A549 (cell line): ENCODE results near the gene PKLR. TPM values are rescaled to one million over a fixed set of nuclear protein-coding genes. Genes with fewer than 3 reads are reported as not detected.

ENCODE experiments used
- ATAC-seq, 2 experiments: fragments of 200-7000 bp in 1 of 2; fragments of >200 bp in 1 of 2; cut with Nextera tagmentation in 1 of 2; cut with Tn5 transposase in 1 of 2; 3 replicates each; pipeline versions ENCODE4 v1.8.0 to v1.9.1; 2018 to 2020; ENCODE audit warnings: mild to moderate bottlenecking in 1 of 2, moderate library complexity in 1 of 2
- CTCF ChIA-PET: fragments of 300-600 bp; sonication (Branson Sonifier 250); formaldehyde crosslinking; extraction: SDS; loops from one replicate; lab custom pipeline; 2021; ENCODE audit warnings: antibody characterized with exemption, inconsistent platforms; lab: Yijun Ruan, JAX
- POLR2A ChIA-PET: fragments of 350-600 bp; formaldehyde crosslinking; extraction: SDS; loops from one replicate; lab custom pipeline; 2021; ENCODE audit warnings: antibody characterized with exemption, inconsistent platforms; lab: Yijun Ruan, JAX
- DNase-seq, 2 experiments: peaks; one replicate each; pipeline versions ENCODE4 v3.0.0 to v3.0.0-alpha.2; 2011 to 2016; ENCODE audit warnings: low read depth in 1 of 2, low spot score in 1 of 2
- FAIRE-seq: peaks from 2 replicates; lab custom pipeline; 2011; peaks lifted over from hg19 to GRCh38; lab: Jason Lieb, UNC
- H3K27ac ChIP-seq, 2 experiments: fragments of >200 bp; sonication (Bioruptor Twin); formaldehyde crosslinking; 3 replicates each; pipeline ENCODE4 v1.5.1; 2016 to 2017
- H3K4me1 ChIP-seq: fragments of >200 bp; sonication (Bioruptor Twin); formaldehyde crosslinking; 3 replicates; pipeline ENCODE4 v1.6.1; 2016
- H3K4me2 ChIP-seq: fragments of >200 bp; sonication (Bioruptor Twin); formaldehyde crosslinking; 3 replicates; pipeline ENCODE4 v1.6.1; 2016
- H3K4me3 ChIP-seq: fragments of >200 bp; sonication (Bioruptor Twin); formaldehyde crosslinking; 3 replicates; pipeline ENCODE4 v1.5.1; 2016
- H3K9me3 ChIP-seq: fragments of >200 bp; sonication (Bioruptor Twin); formaldehyde crosslinking; 3 replicates; pipeline ENCODE4 v1.6.1; 2016
- ATOH8 ChIP-seq: fragments of 250-450 bp; sonication (Bioruptor Pico); IDR thresholded peaks from 2 replicates; pipeline ENCODE4 v1.5.0; 2020; ENCODE audit warnings: low read depth, mild to moderate bottlenecking, moderate library complexity
- CHD2 ChIP-seq: fragments of 150-350 bp; IDR thresholded peaks from 2 replicates; pipeline ENCODE4 v1.6.1; 2014; ENCODE audit warnings: low read length; ENCODE audit not compliant: partially characterized antibody
- CHD4 ChIP-seq: fragments of 200-600 bp; sonication (generic); IDR thresholded peaks from 2 replicates; pipeline ENCODE4 v1.6.1; 2016; ENCODE audit warnings: antibody characterized with exemption, mild to moderate bottlenecking, borderline replicate concordance
- CTCF ChIP-seq: fragments of >200 bp; sonication (Bioruptor Twin); formaldehyde crosslinking; IDR thresholded peaks from 3 replicates; pipeline ENCODE4 v1.5.1; 2016
- EHF ChIP-seq: fragments of 250-450 bp; sonication (Bioruptor Pico); IDR thresholded peaks from 2 replicates; pipeline ENCODE4 v1.5.0; 2020; ENCODE audit warnings: mild to moderate bottlenecking
- EHMT2 ChIP-seq: fragments of 200-600 bp; sonication (generic); IDR thresholded peaks from 2 replicates; pipeline ENCODE4 v1.6.1; 2016; ENCODE audit warnings: antibody characterized with exemption, low read depth, mild to moderate bottlenecking, moderate library complexity
- EP300 ChIP-seq, 2 experiments: fragments of >200 bp; sonication (Bioruptor Twin); formaldehyde crosslinking; IDR thresholded peaks; 2 replicates in 1 of 2; 3 replicates in 1 of 2; pipeline ENCODE4 v1.6.1; 2016 to 2017
- FOSB ChIP-seq: fragments of 250-450 bp; sonication (Bioruptor Pico); IDR thresholded peaks from 2 replicates; pipeline ENCODE4 v1.5.0; 2020; ENCODE audit warnings: mild to moderate bottlenecking, moderate library complexity
- FOSL2 ChIP-seq, 2 experiments: fragments of 450-650 bp in 1 of 2; fragments of >200 bp in 1 of 2; sonication (Bioruptor Twin) in 1 of 2; formaldehyde crosslinking; IDR thresholded peaks; 2 replicates each; pipeline versions ENCODE4 v1.5.0 to v1.6.1; 2016 to 2020; ENCODE audit warnings: mild to moderate bottlenecking in 1 of 2, moderate library complexity in 1 of 2
- HES2 ChIP-seq: fragments of >200 bp; sonication (Bioruptor Twin); formaldehyde crosslinking; IDR thresholded peaks from 2 replicates; pipeline ENCODE4 v1.6.1; 2016
- HEYL ChIP-seq: fragments of 250-450 bp; sonication (Bioruptor Pico); IDR thresholded peaks from 2 replicates; pipeline ENCODE4 v1.8.0; 2021; ENCODE audit warnings: mild to moderate bottlenecking, moderate library complexity
- HMGXB4 ChIP-seq: fragments of 250-450 bp; sonication (Bioruptor Pico); IDR thresholded peaks from 2 replicates; pipeline ENCODE4 v1.5.0; 2021; ENCODE audit warnings: mild to moderate bottlenecking, moderate library complexity, borderline replicate concordance
- HOXA7 ChIP-seq: fragments of 250-450 bp; sonication (Bioruptor Pico); IDR thresholded peaks from 2 replicates; pipeline ENCODE4 v1.5.0; 2020; ENCODE audit warnings: mild to moderate bottlenecking, moderate library complexity
- HOXB13 ChIP-seq: fragments of 250-450 bp; sonication (Bioruptor Pico); IDR thresholded peaks from 2 replicates; pipeline ENCODE4 v1.5.0; 2020; ENCODE audit warnings: low read depth, mild to moderate bottlenecking, moderate library complexity
- HOXB5 ChIP-seq: fragments of 250-450 bp; sonication (Bioruptor Pico); IDR thresholded peaks from 2 replicates; pipeline ENCODE4 v1.5.0; 2020; ENCODE audit warnings: mild to moderate bottlenecking, moderate library complexity
- JUNB ChIP-seq: fragments of >200 bp; sonication (Bioruptor Twin); formaldehyde crosslinking; IDR thresholded peaks from 2 replicates; pipeline ENCODE4 v1.6.1; 2016
- KDM1A ChIP-seq: fragments of 200-600 bp; sonication (generic); IDR thresholded peaks from 2 replicates; pipeline ENCODE4 v1.6.1; 2016; ENCODE audit warnings: low read depth, mild to moderate bottlenecking
- KDM5A ChIP-seq: fragments of 200-600 bp; sonication (generic); IDR thresholded peaks from 2 replicates; pipeline ENCODE4 v1.6.1; 2016; ENCODE audit warnings: antibody characterized with exemption, mild to moderate bottlenecking
- MAZ ChIP-seq: fragments of 150-350 bp; IDR thresholded peaks from 2 replicates; pipeline ENCODE4 v1.6.1; 2014; ENCODE audit warnings: antibody characterized with exemption, low read depth, low read length, borderline replicate concordance
- NFE2L2 ChIP-seq: fragments of 150-350 bp; conservative IDR thresholded peaks from 2 replicates; pipeline ENCODE4 v1.6.1; 2014; ENCODE audit warnings: low read length
- NR3C1 ChIP-seq: fragments of >200 bp; sonication (Bioruptor Twin); formaldehyde crosslinking; IDR thresholded peaks from 3 replicates; pipeline ENCODE4 v1.6.1; 2017
- PBX3 ChIP-seq: IDR thresholded peaks from 2 replicates; pipeline ENCODE4 v1.6.1; 2012
- PHF8 ChIP-seq: fragments of 200-600 bp; sonication (generic); IDR thresholded peaks from 2 replicates; pipeline ENCODE4 v1.6.1; 2016; ENCODE audit warnings: low read depth, mild to moderate bottlenecking, antibody characterized with exemption, moderate library complexity, borderline replicate concordance
- POLR2AphosphoS2 ChIP-seq: conservative IDR thresholded peaks from 2 replicates; pipeline ENCODE4 v1.6.1; 2012; ENCODE audit warnings: low read length, improper control_type of control experiment, inconsistent platforms
- RAD21 ChIP-seq, 2 experiments: fragments of >200 bp in 1 of 2; sonication (Bioruptor Twin) in 1 of 2; formaldehyde crosslinking in 1 of 2; IDR thresholded peaks in 1 of 2; conservative IDR thresholded peaks in 1 of 2; 2 replicates in 1 of 2; 3 replicates in 1 of 2; pipeline ENCODE4 v1.6.1; 2012 to 2018; ENCODE audit warnings: inconsistent platforms in 1 of 2
- RARB ChIP-seq: fragments of 250-450 bp; sonication (Bioruptor Pico); IDR thresholded peaks from 2 replicates; pipeline ENCODE4 v1.8.0; 2021; ENCODE audit warnings: mild to moderate bottlenecking, moderate library complexity
- RNF2 ChIP-seq: fragments of 200-600 bp; sonication (generic); IDR thresholded peaks from 2 replicates; pipeline ENCODE4 v1.6.1; 2016; ENCODE audit warnings: low read depth, mild to moderate bottlenecking, antibody characterized with exemption, moderate library complexity, borderline replicate concordance
- SMC3 ChIP-seq: fragments of >200 bp; sonication (Bioruptor Twin); formaldehyde crosslinking; IDR thresholded peaks from 3 replicates; pipeline ENCODE4 v1.6.1; 2018; ENCODE audit warnings: inconsistent platforms
- TFCP2L1 ChIP-seq: fragments of 250-450 bp; sonication (Bioruptor Pico); IDR thresholded peaks from 2 replicates; pipeline ENCODE4 v1.5.0; 2021; ENCODE audit warnings: mild to moderate bottlenecking
- ZNF302 ChIP-seq: fragments of 250-450 bp; sonication (Bioruptor Pico); IDR thresholded peaks from 2 replicates; pipeline ENCODE4 v1.9.0; 2021; ENCODE audit warnings: inconsistent platforms, mild to moderate bottlenecking, moderate library complexity
- ZSCAN20 ChIP-seq: fragments of 250-450 bp; sonication (Bioruptor Pico); IDR thresholded peaks from 2 replicates; pipeline ENCODE4 v1.8.0; 2022; ENCODE audit warnings: mild to moderate bottlenecking, moderate library complexity
- WGBS: methylation state at CpG from one replicate; pipeline ENCODE4 v1.1.6; 2017; ENCODE audit errors: missing lambda C conversion rate; 5-methylcytosine and 5-hydroxymethylcytosine counted together
- polyA plus RNA-seq, 4 experiments: library from polyadenylated mRNA; depleted of rRNA in 3 of 4; stranded (reverse); fragments of >200 nt; fragmentation: RNase III in 1 of 4; extraction: RNeasy Plus Mini Kit Qiagen cat#74134 plus additional on column Dnase treatment in 1 of 4; gene quantifications; 2 replicates in 3 of 4; 3 replicates in 1 of 4; pipeline ENCODE4 v1.2.3, GENCODE V29; 2011 to 2017

Gene PKLR
- polyA plus RNA-seq, 2 of the 4 experiments (the other 2 are of a cell fraction): 0.03 TPM; not detected in 1

GRCh38 chr1:155261852-155262673 lies 39.2 kb downstream of the PKLR start, which contains the start of gene SCAMP3:
TSS of gene SCAMP3 (minus strand) at chr1:155262360. CDS start at chr1:155262151, 209 bp downstream.
- Histone ChIP-seq H3K27ac (peak within 1 kb of the TSS; percentile 88 to 97), H3K9me3 (no peaks in the 10 kb centered on the region), H3K4me2 (peak within 1 kb of the TSS; percentile 98), H3K4me1 (peaks cover 14% of the 10 kb centered on the region), H3K4me3 (peak within 1 kb of the TSS; percentile 86)
- ChIA-PET CTCF (interaction anchor here (0.7 to 16.5 kb wide), 3 partner anchors 12 to 60 kb away, joined by 3 to 326 read pairs (median 3); no protein-coding TSS in a partner anchor), POLR2A (interaction anchor here (0.6 to 1.8 kb wide), 5 partner anchors 11 to 348 kb away, joined by 3 to 25 read pairs (median 4); partner anchors contain the start of genes CLK2, FDPS and MSTO1)
- peak; percentile 99 to 100 for DNase-seq
- no peak for FAIRE-seq
- peak; percentile 96 to 98 for ATAC-seq
- WGBS: under 1% methylated on average over 36 of the region's 47 CpGs
- TF ChIP-seq ZNF302: no peak
- TF ChIP-seq FOSL2 (IDR thresholded peaks at IDR 0.05): no peak
- no peak for TF ChIP-seq FOSL2 (CRISPR knock-in tag; IDR thresholded peaks at IDR 0.05)
- TF ChIP-seq HMGXB4 (CRISPR knock-in tag): no peak
- 0 out of 2 replicates have a peak, but pooled peaks have one; percentile 52 for TF ChIP-seq EHF (CRISPR knock-in tag)
- no peak for TF ChIP-seq NR3C1
- TF ChIP-seq JUNB: no peak
- peak; percentile 80 for TF ChIP-seq PBX3
- TF ChIP-seq NFE2L2: no peak
- no peak for TF ChIP-seq ZSCAN20
- TF ChIP-seq CHD4: no peak
- TF ChIP-seq PHF8: peak; percentile 77
- TF ChIP-seq KDM1A: no peak
- peak; percentile 59; the same call in 1 of the 2 replicates for TF ChIP-seq RARB (CRISPR knock-in tag)
- 0 out of 2 replicates have a peak, but pooled peaks have one; percentile 56 for TF ChIP-seq HOXB5
- TF ChIP-seq MAZ: no peak
- no peak for TF ChIP-seq RNF2
- no peak for TF ChIP-seq SMC3
- no peak for TF ChIP-seq EHMT2
- TF ChIP-seq CHD2: peak; percentile 89
- no peak for TF ChIP-seq CTCF
- peak; percentile 56; the same call in 1 of the 2 replicates for TF ChIP-seq TFCP2L1 (CRISPR knock-in tag)
- TF ChIP-seq HES2: no peak
- TF ChIP-seq FOSB (CRISPR knock-in tag): peak; percentile 90
- peak; percentile 86 for TF ChIP-seq POLR2AphosphoS2
- 0 out of 2 replicates have a peak, but pooled peaks have one; percentile 32 for TF ChIP-seq ATOH8
- TF ChIP-seq EP300 (IDR thresholded peaks at IDR 0.05): no peak
- TF ChIP-seq HEYL (CRISPR knock-in tag): no peak
- no peak for TF ChIP-seq KDM5A
- TF ChIP-seq HOXA7 (CRISPR knock-in tag): peak; percentile 96
- TF ChIP-seq HOXB13: no peak
- no peak for TF ChIP-seq RAD21 (conservative IDR thresholded peaks at IDR 0.05 in 1 of 2, IDR thresholded peaks at IDR 0.05 in 1 of 2)
